ENCODE measurements around the gene FXN.

FXN gene

GRCh38 chr9:69147041-69147834 is 111.7 kb downstream of the FXN start:
- Histone ChIP-seq H3K4me3 (ENCODE audit: low read length, poor library complexity, severe bottlenecking) (no peak overlapping the region), H3K9me3 (ENCODE audit: insufficient read depth, low read depth, low read length) (no peaks in the 10 kb centered on the region), H3K9ac (ENCODE audit: low read depth, low read length, poor library complexity, severe bottlenecking) (no peak overlapping the region), H3F3A (ENCODE audit: low read depth) (no peaks in the 10 kb centered on the region), H4K20me1 (ENCODE audit: insufficient read depth, low read length, poor library complexity, severe bottlenecking) (no peaks in the 10 kb centered on the region), H3K4me2 (ENCODE audit: low read depth, low read length, poor library complexity, severe bottlenecking) (no peak overlapping the region), H3K9me2 (replicated peaks; ENCODE audit: low read depth, low read length) (no peaks in the 10 kb centered on the region), H2AFZ (ENCODE audit: low read length) (no peak overlapping the region), H3K36me3 (ENCODE audit: insufficient read depth, low read length) (peaks cover 3% of the 10 kb centered on the region; the same call in 1 of the 2 replicates), H3K27me3 (ENCODE audit: insufficient read depth, low read length, poor library complexity, severe bottlenecking) (no peaks in the 10 kb centered on the region), H3K79me2 (ENCODE audit: insufficient read depth, low read length) (no peaks in the 10 kb centered on the region; the same call in 1 of the 2 replicates), H3K4me1 (ENCODE audit: insufficient read depth, low read length, poor library complexity, severe bottlenecking) (peaks cover 13% of the 10 kb centered on the region)
- TF ChIP-seq EZH2phosphoT487 (IDR thresholded peaks at IDR 0.05; ENCODE audit: borderline replicate concordance) (no peak), CTCF (conservative IDR thresholded peaks at IDR 0.05; ENCODE audit: low read length) (no peak)

GRCh38 chr9:69149321-69149807 is 113.8 kb downstream of the FXN start:
- no peak for TF ChIP-seq CTCF (conservative IDR thresholded peaks at IDR 0.05; ENCODE audit: low read length)
- Histone ChIP-seq H4K20me1 (ENCODE audit: insufficient read depth, low read length, poor library complexity, severe bottlenecking) (no peaks in the 10 kb centered on the region), H3K9me3 (ENCODE audit: insufficient read depth, low read depth, low read length) (no peaks in the 10 kb centered on the region), H3F3A (ENCODE audit: low read depth) (no peaks in the 10 kb centered on the region), H3K9me2 (replicated peaks; ENCODE audit: low read depth, low read length) (no peaks in the 10 kb centered on the region), H3K4me3 (ENCODE audit: low read length, poor library complexity, severe bottlenecking) (no peak overlapping the region), H3K36me3 (ENCODE audit: insufficient read depth, low read length) (peaks cover 3% of the 10 kb centered on the region; the same call in 1 of the 2 replicates), H3K79me2 (ENCODE audit: insufficient read depth, low read length) (no peaks in the 10 kb centered on the region; the same call in 1 of the 2 replicates), H3K9ac (ENCODE audit: low read depth, low read length, poor library complexity, severe bottlenecking) (no peak overlapping the region), H3K4me1 (ENCODE audit: insufficient read depth, low read length, poor library complexity, severe bottlenecking) (no peaks in the 10 kb centered on the region), H2AFZ (ENCODE audit: low read length) (no peak overlapping the region), H3K4me2 (ENCODE audit: low read depth, low read length, poor library complexity, severe bottlenecking) (no peak overlapping the region), H3K27me3 (ENCODE audit: insufficient read depth, low read length, poor library complexity, severe bottlenecking) (no peaks in the 10 kb centered on the region)

Data from Loucy (cell line).